Right ventricle myocardium inferior (tissue), 1 donor: ENCODE measurements around the gene FMNL2. TPM values are rescaled to one million over a fixed set of nuclear protein-coding genes. Genes with fewer than 3 reads are reported as not detected.

Experiments used
- ATAC-seq: fragments of 200-7000 bp; cut with Tn5 transposase; one replicate; pipeline ENCODE4 v1.9.1; 2020; ENCODE audit warnings: mild to moderate bottlenecking, moderate library complexity
- DNase-seq: peaks from one replicate; pipeline ENCODE4 v3.0.0; 2021; ENCODE audit errors: missing footprints
- intact Hi-C: fragments of 100-400 bp; cut with DNase I; formaldehyde crosslinking; loops from one replicate; pipeline ENCODE4 v1.11.0; 2022
- total RNA-seq: library from RNA; stranded (reverse); fragmentation: NEBNext Ultra II Directional; extraction: Animal tissue kit (Norgen Biotek cat#: 25700); gene quantifications from one replicate; pipeline ENCODE4 v1.2.1, GENCODE V29; 2021
- donor health status: DM: no; HTN: yes; CAD: no; lungs with severe emphysema.

Gene FMNL2
- total RNA-seq, 1 donor from 2014 or later = 7.2 TPM

DNA sequence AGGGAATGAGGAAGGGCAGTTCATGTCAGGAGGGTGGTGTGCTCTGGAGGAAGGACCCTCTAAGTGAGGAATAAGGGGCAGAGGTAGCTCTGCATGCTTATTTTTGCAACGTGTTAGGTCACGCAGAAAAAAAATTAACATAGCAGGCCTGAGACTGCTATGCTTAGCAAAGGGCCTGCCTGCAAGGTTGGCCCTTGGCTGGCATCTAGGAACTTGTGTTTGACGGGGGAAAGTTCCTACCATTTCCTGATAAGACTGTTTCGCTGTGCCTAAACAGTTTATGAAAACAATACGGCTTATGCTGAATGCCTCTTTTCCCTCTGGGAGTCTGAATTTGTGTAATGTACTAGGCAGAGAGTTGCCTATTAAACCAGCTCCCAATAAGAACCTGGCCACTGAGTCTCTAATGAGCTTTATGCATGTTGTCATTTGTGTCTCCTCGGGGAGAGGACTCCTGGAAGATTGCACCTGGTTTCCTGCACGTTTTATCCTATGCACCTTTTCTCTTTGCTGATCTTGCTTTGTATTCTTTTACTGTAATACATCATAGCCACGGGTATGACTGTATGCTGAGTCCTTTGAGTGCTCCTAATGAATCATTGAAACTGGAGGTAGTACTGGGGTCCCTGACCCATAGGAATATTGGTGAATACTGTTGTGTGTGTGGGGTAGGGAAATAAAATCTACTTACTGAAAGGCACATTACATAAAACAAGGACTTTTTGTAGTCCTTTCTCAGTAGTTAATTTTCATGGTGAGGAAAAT, 213.3 kb downstream of the FMNL2 start:
- no peak for ATAC-seq
- no peak for DNase-seq
- intact Hi-C loops = no loop called here

DNA sequence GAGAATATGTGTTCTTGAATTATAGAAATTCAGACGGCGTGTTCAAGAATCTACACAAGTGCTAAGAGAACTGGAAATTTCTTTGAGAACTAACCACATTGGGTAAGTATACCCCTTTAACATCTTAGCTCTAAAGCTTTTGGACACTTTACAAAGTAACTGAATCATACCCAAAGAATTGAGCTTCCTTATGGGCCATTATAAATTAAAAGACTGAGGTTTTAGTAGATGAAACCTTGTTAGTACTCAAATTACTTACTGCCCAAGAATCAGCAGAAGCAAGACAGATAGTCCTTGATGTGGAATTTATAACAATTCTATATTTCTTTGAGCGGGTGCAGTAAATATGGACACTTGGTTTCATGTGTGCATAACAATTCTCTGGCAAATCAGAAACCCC, 214.0 kb downstream of the FMNL2 start:
- intact Hi-C loops = no loop called here
- no peak for ATAC-seq
- DNase-seq = no peak

DNA sequence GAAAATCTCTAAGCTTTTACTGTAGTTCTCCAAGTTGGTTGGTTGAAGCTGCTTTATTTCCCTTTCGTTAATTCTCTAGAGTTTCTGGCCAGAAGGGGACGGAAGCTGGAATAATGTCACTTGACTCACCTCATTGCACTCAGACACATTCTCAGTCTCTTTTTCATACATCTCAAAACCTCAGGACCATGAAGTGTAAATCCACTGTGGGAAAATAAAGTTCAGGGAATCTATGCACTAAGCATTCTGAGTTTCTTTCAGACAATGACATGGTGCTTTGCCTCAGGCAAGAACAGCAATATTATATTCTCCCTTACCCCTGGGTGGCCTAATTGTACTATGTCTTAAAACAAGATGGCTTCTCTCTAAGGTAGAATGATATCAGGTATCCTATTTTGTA, 214.4 kb downstream of the FMNL2 start:
- no peak for ATAC-seq
- intact Hi-C loops = no loop called here
- no peak for DNase-seq

DNA sequence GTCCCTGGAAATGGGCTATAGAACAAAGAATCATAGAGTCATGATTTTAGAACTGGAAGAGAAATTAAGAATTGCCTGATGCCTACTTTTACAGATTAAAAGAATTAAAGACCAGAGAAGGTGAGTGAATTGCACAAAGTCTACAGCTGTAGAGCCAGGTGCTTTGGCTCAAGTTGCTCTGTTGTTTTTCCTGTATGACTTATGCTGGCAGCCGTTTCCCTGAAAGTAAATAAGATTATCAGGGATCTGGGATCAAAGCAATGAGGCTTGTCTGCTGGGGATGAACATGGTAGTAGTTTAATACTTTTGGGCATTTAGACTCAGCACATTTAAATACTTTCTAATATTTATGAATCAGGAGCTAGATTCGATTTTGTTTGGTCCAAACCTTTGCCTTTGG, 215.4 kb downstream of the FMNL2 start:
- intact Hi-C loops = no loop called here
- ATAC-seq (no peak), DNase-seq (no peak)

DNA sequence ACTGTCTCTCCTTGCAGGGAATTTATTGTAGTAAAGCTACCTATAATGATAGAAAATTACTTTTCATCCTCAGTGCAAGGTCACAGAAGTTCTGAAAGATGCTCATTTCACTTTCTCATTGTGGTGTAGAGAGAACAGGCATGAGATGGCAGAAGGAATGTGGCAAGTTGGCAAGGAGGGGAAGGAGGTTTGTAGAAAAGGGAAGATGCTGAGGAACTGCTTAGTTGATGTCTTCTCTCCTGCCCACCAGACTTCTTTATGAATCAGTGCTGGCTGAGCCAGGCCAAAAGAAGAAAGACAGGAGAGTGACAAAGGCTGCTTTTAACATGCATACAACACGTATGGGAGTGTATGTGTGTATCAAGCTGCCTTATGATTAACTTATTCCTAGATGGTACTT, 217.9 kb downstream of the FMNL2 start:
- intact Hi-C loops = no loop called here
- ATAC-seq = no peak
- DNase-seq = no peak

DNA sequence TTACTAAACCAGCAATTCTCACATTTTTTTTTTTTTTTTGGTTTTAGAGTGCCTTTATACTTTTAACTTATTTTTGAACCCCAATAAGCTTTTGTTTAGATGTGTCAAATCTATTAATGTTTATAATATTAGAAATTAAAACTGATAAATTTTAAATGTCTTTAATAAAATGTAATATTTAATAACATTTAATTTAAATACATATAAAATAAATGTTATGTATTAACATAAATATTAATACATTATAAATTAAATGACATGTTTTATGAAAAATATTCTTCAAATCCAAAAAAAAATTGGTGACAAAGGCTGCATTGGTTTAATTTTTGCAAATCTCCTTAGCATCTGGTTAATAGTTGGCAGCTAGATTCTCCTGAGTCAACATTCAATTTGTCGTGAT, 218.5 kb downstream of the FMNL2 start:
- intact Hi-C loops = no loop called here
- ATAC-seq (no peak), DNase-seq (no peak)

DNA sequence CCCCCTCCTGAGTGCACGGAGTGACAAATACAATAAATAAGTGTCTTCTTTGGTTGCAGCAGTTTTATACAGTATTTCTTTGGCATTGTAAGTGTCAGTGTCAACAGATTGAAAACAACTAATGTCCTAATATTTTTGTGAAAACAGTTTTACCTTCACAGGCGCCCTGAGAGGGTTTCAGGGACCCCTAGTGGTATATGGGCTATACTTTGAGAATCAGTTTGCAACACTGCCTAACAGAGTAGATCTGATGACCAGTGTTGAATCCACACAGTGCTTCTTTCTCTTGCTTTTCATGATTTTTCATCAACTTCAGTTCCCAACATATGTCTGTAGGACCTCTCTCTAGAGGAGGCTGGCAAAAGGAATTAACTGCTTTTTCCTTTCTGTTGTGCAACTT, 220.1 kb downstream of the FMNL2 start:
- ATAC-seq (peak; percentile 28), DNase-seq (no peak)
- intact Hi-C loops = no loop called here

DNA sequence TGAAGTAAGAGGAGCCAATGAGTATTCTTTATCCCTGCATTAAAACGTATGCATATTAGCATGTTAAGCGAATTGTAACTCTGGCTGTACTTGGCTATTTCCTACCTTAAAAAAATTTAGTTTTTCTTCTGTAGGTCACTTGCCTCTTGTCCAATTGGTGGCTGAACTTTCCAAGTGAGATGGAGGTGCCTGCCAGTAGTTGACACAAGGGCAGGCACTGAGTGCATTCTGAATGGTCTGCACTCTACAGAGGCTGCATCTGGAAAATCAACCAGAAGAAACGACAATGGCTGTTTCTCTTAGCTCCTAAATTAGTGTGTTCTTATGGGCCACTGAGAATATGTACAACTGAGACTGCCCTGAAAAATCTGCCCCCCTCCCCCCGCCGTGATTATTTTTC, 221.5 kb downstream of the FMNL2 start:
- DNase-seq (no peak), ATAC-seq (no peak)
- intact Hi-C loops = no loop called here

DNA sequence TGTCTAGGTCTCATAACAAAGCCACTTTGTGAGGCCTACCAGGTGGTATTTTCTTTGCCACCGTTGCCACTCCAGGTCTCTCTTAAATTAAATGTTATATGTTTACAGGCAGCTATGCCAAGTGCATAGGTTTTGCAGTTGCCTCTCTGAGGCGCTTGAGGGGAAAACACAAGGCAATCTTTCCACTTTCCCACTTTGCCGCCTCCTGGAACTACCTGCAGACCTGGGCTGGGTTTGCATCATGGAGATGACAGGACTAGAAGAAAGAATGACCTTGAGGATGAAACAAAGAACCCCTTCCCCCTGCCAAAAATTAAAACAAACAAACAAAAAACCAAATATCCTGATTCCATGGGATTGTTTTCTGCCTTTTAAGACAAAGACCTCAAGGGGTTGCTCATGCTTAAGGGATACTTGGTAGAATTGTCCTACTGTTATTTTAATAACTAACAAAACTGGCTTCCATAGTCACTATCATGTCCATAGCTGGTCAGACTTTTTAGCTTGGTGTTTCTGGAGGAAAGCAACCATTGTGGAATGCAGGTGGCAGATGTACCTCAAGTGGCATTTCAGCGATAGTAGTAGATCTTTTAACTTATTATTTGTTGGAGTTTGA, 222.4 kb downstream of the FMNL2 start:
- ATAC-seq (no peak), DNase-seq (no peak)
- intact Hi-C loops = no loop called here

DNA sequence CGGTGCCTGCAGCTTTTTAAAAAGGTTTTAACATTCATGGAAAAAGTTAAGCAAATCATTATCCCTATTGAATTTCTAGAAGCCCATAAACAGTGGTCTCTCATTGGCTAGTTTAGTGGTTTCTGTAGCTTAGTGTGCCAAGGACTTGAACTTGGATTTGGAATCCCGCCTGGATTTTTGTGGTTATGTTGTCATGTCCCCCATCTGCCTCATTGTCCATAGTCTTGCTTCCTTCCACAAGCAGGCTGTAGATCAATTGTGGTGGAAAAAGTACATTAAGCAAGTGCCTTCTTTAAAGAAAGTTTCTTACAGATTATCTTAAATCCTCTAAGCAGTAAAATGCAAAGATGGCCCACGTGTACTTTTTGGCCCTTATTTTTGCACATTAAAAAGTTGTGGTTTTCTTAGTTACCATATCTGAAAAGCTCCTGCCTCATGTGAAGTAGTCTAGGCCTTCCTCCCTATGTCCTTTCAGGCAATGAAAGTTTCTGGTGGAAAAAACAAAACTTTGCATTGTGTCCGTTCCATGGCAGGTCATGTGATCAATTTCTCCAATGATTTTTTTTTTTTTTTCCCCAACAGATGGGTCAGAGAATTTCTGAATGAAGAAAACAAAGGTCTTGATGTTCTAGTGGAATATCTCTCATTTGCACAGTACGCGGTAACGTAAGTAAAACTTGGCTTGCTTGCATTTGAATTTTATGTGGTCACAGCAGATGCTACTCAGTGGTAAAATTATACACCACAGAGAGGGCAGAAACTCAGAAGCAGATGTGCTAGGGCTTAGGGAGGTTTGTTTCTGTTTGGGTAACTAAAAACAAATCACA, 223.4 kb downstream of the FMNL2 start:
- intact Hi-C loops = no loop called here
- DNase-seq (no peak), ATAC-seq (no peak)

DNA sequence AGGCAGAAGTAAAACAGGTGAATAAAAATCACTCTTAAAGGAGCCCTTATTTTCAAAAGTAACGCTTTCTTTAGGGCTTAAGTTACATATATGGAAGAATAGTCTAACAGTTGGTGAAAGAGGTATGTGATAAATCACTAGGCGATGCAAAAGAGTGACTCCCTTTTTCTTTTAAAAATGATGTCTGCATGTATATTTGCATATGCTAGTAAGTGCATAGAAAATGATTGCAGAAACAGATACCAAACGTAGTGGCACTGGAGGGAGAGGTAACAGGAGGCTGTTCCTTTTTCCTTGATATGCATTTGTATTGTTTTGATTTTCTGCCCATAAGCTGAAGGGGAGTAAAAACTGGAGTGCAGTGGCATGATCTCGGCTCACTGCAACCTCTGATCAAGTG, 224.0 kb downstream of the FMNL2 start:
- DNase-seq = no peak
- intact Hi-C loops = no loop called here
- ATAC-seq = no peak

DNA sequence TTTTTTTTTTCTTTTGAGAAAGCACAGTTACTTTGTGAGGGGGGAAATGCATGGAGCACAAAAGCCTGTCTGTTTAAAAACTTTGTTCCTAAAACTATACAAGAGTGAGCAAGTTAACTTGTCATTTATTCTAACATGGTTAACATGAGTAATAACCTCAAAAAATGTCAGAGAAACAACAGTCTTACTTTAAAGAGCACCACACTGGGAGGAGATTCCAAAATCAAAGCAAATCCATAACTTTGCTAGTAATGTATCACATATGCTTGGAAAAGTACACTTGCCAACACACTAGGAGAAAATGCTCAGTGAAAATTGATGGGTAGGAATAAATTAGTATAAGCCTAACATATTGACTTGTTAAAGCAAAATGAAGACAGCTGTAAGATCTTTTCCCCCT, 225.2 kb downstream of the FMNL2 start:
- no peak for DNase-seq
- intact Hi-C loops = no loop called here
- ATAC-seq = no peak

DNA sequence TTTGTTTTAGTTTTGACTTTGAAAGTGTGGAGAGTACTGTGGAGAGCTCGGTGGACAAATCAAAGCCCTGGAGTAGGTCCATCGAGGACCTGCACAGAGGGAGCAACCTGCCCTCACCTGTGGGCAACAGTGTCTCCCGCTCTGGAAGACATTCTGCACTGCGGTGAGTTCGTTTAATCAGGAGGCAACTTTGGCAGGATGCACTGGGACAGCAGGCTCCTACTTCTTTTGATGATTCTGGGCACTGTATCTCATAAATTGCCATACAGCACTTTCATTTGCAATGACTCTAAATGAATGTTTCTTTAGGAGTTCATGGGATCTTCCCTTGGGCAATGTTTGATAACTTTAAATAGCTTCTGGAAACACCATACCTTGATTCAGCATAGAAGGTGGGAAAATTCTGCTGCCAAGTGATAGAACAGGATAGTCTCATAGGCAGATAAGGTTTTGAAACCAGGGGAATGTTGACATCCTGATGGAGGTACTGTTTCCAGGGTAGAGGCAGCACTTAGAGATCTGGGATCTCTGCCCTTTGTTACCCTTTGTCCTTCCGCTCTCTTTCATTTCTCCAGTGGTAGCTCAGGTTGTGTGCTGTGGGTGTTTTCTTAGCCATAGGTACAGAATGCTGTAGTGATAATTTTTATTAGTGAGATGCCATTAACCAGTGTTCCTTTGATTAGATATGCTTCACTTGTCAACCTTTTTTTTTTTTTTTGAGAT, 226.1 kb downstream of the FMNL2 start:
- no peak for ATAC-seq
- intact Hi-C loops = no loop called here

DNA sequence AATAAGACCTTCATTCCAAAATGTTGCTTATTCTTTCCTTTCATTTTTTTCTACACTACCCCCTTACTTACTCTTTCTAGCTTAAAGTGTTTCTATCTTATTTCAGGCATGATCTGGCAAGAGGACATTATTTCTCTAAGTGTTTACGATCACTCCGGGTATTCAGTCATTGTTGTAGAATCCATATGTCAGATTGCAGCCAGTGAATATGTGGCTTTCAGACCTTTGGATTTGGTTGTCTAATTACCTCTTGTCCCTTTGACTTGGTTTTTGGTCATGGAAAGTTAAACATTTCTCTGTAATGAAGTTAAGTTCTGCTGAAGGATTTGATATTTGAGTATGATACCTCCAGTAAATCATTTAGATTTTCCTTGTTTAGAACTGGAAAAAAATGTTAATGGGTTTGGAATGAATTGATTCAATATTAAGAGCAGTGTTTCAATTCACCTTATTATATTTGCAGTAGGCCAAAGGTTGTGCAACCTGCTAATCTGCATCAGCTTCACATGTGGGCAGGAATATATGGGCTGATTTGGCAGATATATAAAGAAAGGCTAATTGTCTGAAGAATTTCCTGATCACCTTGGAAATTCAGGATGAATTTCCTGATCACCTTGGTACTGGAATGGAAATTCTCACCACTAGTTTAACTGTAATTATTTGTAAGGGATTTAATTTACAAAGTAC, 227.4 kb downstream of the FMNL2 start:
- intact Hi-C loops = no loop called here
- ATAC-seq (no peak), DNase-seq (no peak)

More for the DNA sequence above, 226.1 kb downstream of the FMNL2 start:
- no peak for DNase-seq

DNA sequence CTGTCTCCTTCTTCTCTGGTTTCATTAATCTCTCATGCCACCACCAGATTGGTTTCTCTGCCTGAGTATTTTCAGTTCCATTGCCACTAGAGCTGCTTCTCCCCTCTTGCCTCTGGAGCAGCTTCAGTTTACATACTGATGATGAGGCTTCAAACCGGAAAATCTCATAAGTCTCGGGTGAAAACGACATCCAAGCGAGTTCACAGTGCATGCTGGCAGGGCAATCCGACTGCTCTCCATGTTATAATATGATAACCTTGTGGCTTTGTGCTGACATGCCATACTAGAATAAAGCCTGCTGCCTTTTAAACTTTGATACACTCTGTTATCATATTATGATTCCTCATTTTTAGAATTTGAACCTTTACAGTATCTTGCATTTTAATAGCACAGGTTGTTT, 228.8 kb downstream of the FMNL2 start:
- ATAC-seq (no peak), DNase-seq (no peak)
- intact Hi-C loops = no loop called here

DNA sequence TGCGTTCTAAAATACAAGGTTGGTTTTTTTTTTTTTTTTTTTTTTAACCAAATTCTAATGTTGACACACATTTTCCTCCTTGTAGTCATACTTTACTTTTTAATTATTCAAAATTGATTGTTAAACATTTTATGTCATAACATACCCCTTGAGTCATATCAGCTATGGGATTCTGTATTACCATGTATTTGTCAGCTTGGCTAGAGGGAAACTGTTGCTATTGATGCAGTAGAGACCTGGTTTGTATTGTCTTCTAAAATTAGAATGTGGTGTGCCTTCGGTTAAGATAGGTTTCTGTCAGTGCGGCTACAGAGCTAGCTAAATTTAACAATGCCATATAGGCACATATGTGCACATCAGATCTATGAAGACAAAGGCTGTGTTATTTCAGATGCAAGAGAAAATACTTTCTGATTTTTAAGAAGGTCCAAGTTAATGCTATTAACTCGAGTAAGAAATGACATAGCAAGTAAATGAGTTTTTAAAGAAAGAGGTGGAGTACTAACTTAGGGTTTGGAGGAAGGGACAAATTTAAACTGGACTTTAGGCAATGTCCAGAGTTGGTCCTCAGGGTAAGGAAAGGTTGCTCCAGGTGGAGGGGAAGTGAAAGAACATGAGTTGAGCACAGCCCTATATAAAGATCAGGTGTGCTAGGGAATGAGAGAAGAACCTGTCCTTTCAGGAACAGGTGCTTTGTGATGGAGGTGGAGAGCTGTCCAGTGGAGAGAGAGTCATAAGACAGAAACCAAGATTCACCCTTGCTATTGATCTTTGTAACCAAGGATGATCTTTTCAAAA, 230.0 kb downstream of the FMNL2 start:
- intact Hi-C loops = no loop called here

DNA sequence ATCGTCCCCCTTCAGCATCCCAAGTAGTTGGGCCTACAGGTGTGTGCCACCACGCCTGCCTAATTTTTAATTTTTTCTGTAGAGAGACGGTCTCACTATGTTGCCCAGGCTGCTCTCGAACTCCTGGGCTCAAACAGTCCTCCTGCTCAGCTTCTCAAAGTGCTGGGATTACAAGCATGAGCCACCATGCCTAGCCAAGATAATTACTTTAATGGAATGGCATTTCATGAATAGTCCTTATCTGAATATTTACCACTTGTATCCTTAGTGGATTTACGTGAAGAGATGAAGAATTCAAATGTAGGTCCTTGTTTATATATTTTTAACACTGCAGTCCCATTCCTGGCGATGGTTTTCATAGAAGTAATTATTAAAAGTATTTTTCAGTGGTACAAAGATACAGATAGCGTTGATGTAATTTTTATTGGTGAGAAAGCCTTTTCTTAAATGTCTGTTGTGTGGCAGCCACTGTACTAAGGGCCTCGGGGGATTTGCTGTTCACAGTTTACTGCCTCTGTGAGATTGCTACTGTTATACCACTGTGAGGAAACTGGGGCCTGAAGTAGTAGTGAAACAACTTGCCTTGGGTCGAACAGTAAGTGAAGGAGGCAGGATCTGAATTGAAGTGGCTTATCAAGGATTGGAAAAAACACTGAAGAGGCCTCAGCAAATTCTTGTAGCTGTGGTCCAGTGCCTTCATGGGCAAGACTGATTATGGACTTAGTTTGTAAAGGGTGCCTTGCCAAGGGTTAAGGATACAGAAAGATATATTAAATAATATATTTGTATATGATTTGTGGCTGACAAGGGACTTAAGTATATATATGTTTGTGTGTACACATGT, 231.1 kb downstream of the FMNL2 start:
- no peak for ATAC-seq
- intact Hi-C loops = no loop called here

More for the DNA sequence above, 230.0 kb downstream of the FMNL2 start:
- peak; percentile 50 for ATAC-seq
- no peak for DNase-seq

More for the DNA sequence above, 231.1 kb downstream of the FMNL2 start:
- no peak for DNase-seq
